K562 (cell line): ENCODE results near the gene SP6. TPM values are rescaled to one million over a fixed set of nuclear protein-coding genes. Genes with fewer than 3 reads are reported as not detected.

Source experiments
- BHLHE40 ChIP-seq: IDR thresholded peaks from 2 replicates; pipeline ENCODE4 v1.6.1; 2011; ENCODE audit warnings: low read length, improper control_type of control experiment
- HDGF ChIP-seq: fragments of 450-650 bp; IDR thresholded peaks from 2 replicates; pipeline ENCODE4 v1.6.1; 2016
- KDM4B ChIP-seq, 2 experiments: fragments of 450-650 bp in 1 of 2; sonication (generic) in 1 of 2; IDR thresholded peaks; 2 replicates each; pipeline ENCODE4 v1.6.1; 2016 to 2017; ENCODE audit warnings: borderline replicate concordance in 2 of 2, antibody characterized with exemption in 1 of 2, low read depth in 1 of 2, mild to moderate bottlenecking in 1 of 2
- MGA ChIP-seq: fragments of 450-650 bp; IDR thresholded peaks from 2 replicates; pipeline ENCODE4 v1.6.1; 2016; ENCODE audit warnings: mild to moderate bottlenecking, moderate library complexity
- TRIM25 ChIP-seq: fragments of 450-650 bp; IDR thresholded peaks from 2 replicates; pipeline ENCODE4 v1.7.0; 2016; ENCODE audit warnings: borderline replicate concordance
- VEZF1 ChIP-seq: fragments of 200-800 bp; sonication (Bioruptor generic); IDR thresholded peaks from 2 replicates; pipeline ENCODE4 v1.6.1; 2017; ENCODE audit warnings: missing genetic modification characterization, missing compliant biosample characterization
- ZNF408 ChIP-seq: fragments of 250-450 bp; sonication (Bioruptor Pico); IDR thresholded peaks from 2 replicates; pipeline ENCODE4 v1.4.0; 2020; ENCODE audit warnings: low read depth, mild to moderate bottlenecking, moderate library complexity
- ZNF41 ChIP-seq: fragments of 250-450 bp; sonication (Bioruptor Pico); conservative IDR thresholded peaks from 2 replicates; pipeline ENCODE4 v1.4.0; 2020; ENCODE audit warnings: mild to moderate bottlenecking
- polyA plus RNA-seq, 8 experiments: library from polyadenylated mRNA; depleted of rRNA in 4 of 8; stranded (reverse) in 5 of 8; unstranded in 3 of 8; fragments of >200 nt; fragmentation: Nextera tagmentation in 2 of 8; fragmentation: Illumina TruSeq in 1 of 8; extraction: Ambion mirVana in 2 of 8; extraction: Trizol in 1 of 8; gene quantifications; 2 replicates each; pipeline versions ENCODE4 v1.2.1 to v1.2.3, GENCODE V29; 2011 to 2014; ENCODE audit warnings: inconsistent platforms in 1 of 8, missing spikeins in 1 of 8
- total RNA-seq, 7 experiments: library from RNA; depleted of rRNA in 6 of 7; stranded (reverse); fragments of >200 nt in 6 of 7; fragmentation: Illumina TruSeq in 2 of 7; extraction: Trizol in 2 of 7; gene quantifications; 2 replicates each; pipeline versions ENCODE4 v1.2.1 to v1.2.3, GENCODE V29; 2011 to 2021; ENCODE audit warnings: low replicate concordance in 1 of 7
- TF ChIP-seq, protein P1 (sequence below): IDR thresholded peaks from 2 replicates; pipeline ENCODE4 v1.6.1; 2014; ENCODE audit warnings: antibody characterized with exemption

Gene SP6
- total and polyA plus RNA-seq, 9 of the 15 experiments (the other 6 are each of a cell fraction or from before 2014, with no cell fraction given) = 0.11 to 7.9 (median 2.2) TPM

GRCh38 chr17:47867813-47868533 is 17.0 kb upstream of the SP6 start (continued):
- TF ChIP-seq MGA (peak; percentile 84), HDGF (no peak), ZNF41 (no peak), KDM4B (IDR thresholded peaks at IDR 0.05; ENCODE audit: borderline replicate concordance in 2 of 2, low read depth in 1 of 2) (no peak), ZNF408 (no peak), BHLHE40 (0 out of 2 replicates have a peak, but pooled peaks have one; percentile 3), TRIM25 (no peak), VEZF1 (CRISPR knock-in tag) (no peak)
- TF ChIP-seq, protein P1, sequence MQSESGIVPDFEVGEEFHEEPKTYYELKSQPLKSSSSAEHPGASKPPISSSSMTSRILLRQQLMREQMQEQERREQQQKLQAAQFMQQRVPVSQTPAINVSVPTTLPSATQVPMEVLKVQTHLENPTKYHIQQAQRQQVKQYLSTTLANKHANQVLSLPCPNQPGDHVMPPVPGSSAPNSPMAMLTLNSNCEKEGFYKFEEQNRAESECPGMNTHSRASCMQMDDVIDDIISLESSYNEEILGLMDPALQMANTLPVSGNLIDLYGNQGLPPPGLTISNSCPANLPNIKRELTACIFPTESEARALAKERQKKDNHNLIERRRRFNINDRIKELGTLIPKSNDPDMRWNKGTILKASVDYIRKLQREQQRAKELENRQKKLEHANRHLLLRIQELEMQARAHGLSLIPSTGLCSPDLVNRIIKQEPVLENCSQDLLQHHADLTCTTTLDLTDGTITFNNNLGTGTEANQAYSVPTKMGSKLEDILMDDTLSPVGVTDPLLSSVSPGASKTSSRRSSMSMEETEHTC = no peak
